Measurements from ENCODE around the gene ATP13A1. TPM values are rescaled to one million over a fixed set of nuclear protein-coding genes. Genes with fewer than 3 reads are reported as not detected.
A peak's percentile ranks its signal among the peaks of the same experiment; 100 is the strongest.
"Not testable (repeated sequence)": the region's sequence is repeated elsewhere in the genome, so short reads cannot be mapped to it uniquely, and the experiment has no call there.

Gene ATP13A1
- total RNA-seq, 2 experiments from 2014 or later = 58.3 to 122 TPM

GRCh38 chr19:19668230-19669012, 4.9 kb upstream of the ATP13A1 start, which contains the start of gene ZNF101:
Gene ZNF101 (plus strand): TSS chr19:19668839. CDS start chr19:19668964, 125 bp downstream.
- ChIA-PET POLR2A (interaction anchor here (0.6 to 1.2 kb wide), 8 partner anchors 30 to 1472 kb away, joined by 3 to 5 read pairs (median 3); partner anchors contain the start of genes ZNF506 and ZNF93), CTCF (ENCODE audit: unreplicated experiment) (interaction anchor here (0.5 to 1.2 kb wide), 2 partner anchors 15 to 108 kb away, joined by 3 read pairs; no protein-coding TSS in a partner anchor)
- peak; percentile 99 for DNase-seq (ENCODE audit: low spot score)
- Histone ChIP-seq H3K27ac (ENCODE audit: low read depth, low read length, poor library complexity, severe bottlenecking) (peak within 1 kb of the TSS; percentile 97), H3K9me3 (ENCODE audit: low read length) (no peaks in the 10 kb centered on the region; the same call in 1 of the 2 replicates), H3K4me2 (ENCODE audit: low read length) (peak within 1 kb of the TSS; percentile 96), H3K36me3 (ENCODE audit: insufficient read depth, low read length) (peaks cover 39% of the 10 kb centered on the region), H3K4me3 (ENCODE audit: low read depth, low read length, poor library complexity, severe bottlenecking) (peak within 1 kb of the TSS; percentile 99), H4K20me1 (ENCODE audit: insufficient read depth, low read length) (peaks cover 7% of the 10 kb centered on the region; the same call in 1 of the 2 replicates), H3K79me2 (ENCODE audit: insufficient read depth, low read depth, low read length) (peaks cover 55% of the 10 kb centered on the region), H3K9me2 (ENCODE audit: insufficient read depth, low read length) (no peaks in the 10 kb centered on the region), H3K4me1 (ENCODE audit: insufficient read depth, low read length, poor library complexity, severe bottlenecking) (peaks cover 44% of the 10 kb centered on the region), H2AFZ (ENCODE audit: low read length) (no peak within 1 kb of the TSS; the same call in 1 of the 2 replicates)
- intact Hi-C loops (cut with micrococcal nuclease; ENCODE audit: unreplicated experiment) = loop anchor here (2.0 to 10.0 kb wide), 6 partner anchors 64 to 504 kb away; partner anchors contain the start of genes GATAD2A, ZNF14, ZNF506 and ZNF682
- TF ChIP-seq CTCF (conservative IDR thresholded peaks at IDR 0.05; ENCODE audit: low read length) (no peak), EZH2phosphoT487 (IDR thresholded peaks at IDR 0.05; ENCODE audit: borderline replicate concordance, low read depth, low read length) (no peak)
- no TSS peak for BruUV-seq (replicated peaks)

GRCh38 chr19:19665420-19665948, 2.0 kb upstream of the ATP13A1 start:
- peaks cover 49% of the 10 kb centered on the region for H3K79me2 ChIP-seq (ENCODE audit: insufficient read depth, low read depth, low read length)
- POLR2A ChIA-PET = interaction anchor here (1.3 kb wide), 1 partner anchor 110 kb away, joined by 3 read pairs; no protein-coding TSS in a partner anchor
- intact Hi-C loops (cut with micrococcal nuclease; ENCODE audit: unreplicated experiment) = loop anchor here (5.0 to 10.0 kb wide), 4 partner anchors 67 to 501 kb away; partner anchors contain the start of genes GATAD2A, ZNF14 and ZNF93
- peak overlapping the region; percentile 36; the same call in 1 of the 2 replicates for H3K4me2 ChIP-seq (ENCODE audit: low read length)
- H3K36me3 ChIP-seq (ENCODE audit: insufficient read depth, low read length) = peaks cover 19% of the 10 kb centered on the region
- CTCF ChIA-PET (ENCODE audit: unreplicated experiment); H2AFZ ChIP-seq (ENCODE audit: low read length); DNase-seq (ENCODE audit: low spot score); H3K4me3 ChIP-seq (ENCODE audit: low read depth, low read length, poor library complexity, severe bottlenecking); BruUV-seq (replicated peaks); H3K9me2 ChIP-seq (ENCODE audit: insufficient read depth, low read length); H3K9me3 ChIP-seq (ENCODE audit: low read length): not testable (repeated sequence)
- H3K4me1 ChIP-seq (ENCODE audit: insufficient read depth, low read length, poor library complexity, severe bottlenecking) = peaks cover 55% of the 10 kb centered on the region
- peak overlapping the region; percentile 97 for H3K27ac ChIP-seq (ENCODE audit: low read depth, low read length, poor library complexity, severe bottlenecking)
- H4K20me1 ChIP-seq (ENCODE audit: insufficient read depth, low read length) = peaks cover 22% of the 10 kb centered on the region; the same call in 1 of the 2 replicates

- POLR2A ChIA-PET = interaction anchor here (1.2 kb wide), 1 partner anchor 203 kb away, joined by 5 read pairs; the partner anchor contains the start of gene ZNF253
- intact Hi-C loops (cut with micrococcal nuclease; ENCODE audit: unreplicated experiment) = loop anchor here (1.0 to 10.0 kb wide), 4 partner anchors 113 to 498 kb away; partner anchors contain the start of gene GATAD2A
- peaks cover 15% of the 10 kb centered on the region; the same call in 1 of the 2 replicates for H4K20me1 ChIP-seq (ENCODE audit: insufficient read depth, low read length)
- H3K4me1 ChIP-seq (ENCODE audit: insufficient read depth, low read length, poor library complexity, severe bottlenecking) = peaks cover 53% of the 10 kb centered on the region
- no TSS peak for BruUV-seq (replicated peaks)
- H3K4me2 ChIP-seq (ENCODE audit: low read length) = peak overlapping the region; percentile 82
- H3K4me3 ChIP-seq (ENCODE audit: low read depth, low read length, poor library complexity, severe bottlenecking) = peak overlapping the region; percentile 88
- no peaks in the 10 kb centered on the region for H3K9me3 ChIP-seq (ENCODE audit: low read length)
- H3K27ac ChIP-seq (ENCODE audit: low read depth, low read length, poor library complexity, severe bottlenecking) = peak overlapping the region; percentile 88
- peaks cover 32% of the 10 kb centered on the region for H3K36me3 ChIP-seq (ENCODE audit: insufficient read depth, low read length)
- no peak for TF ChIP-seq EZH2phosphoT487 (IDR thresholded peaks at IDR 0.05; ENCODE audit: borderline replicate concordance, low read depth, low read length)
- no peak for TF ChIP-seq CTCF (conservative IDR thresholded peaks at IDR 0.05; ENCODE audit: low read length)
- CTCF ChIA-PET (ENCODE audit: unreplicated experiment) = no interaction called here
- H3K79me2 ChIP-seq (ENCODE audit: insufficient read depth, low read depth, low read length) = peaks cover 34% of the 10 kb centered on the region
- no peaks in the 10 kb centered on the region for H3K9me2 ChIP-seq (ENCODE audit: insufficient read depth, low read length)
- H2AFZ ChIP-seq (ENCODE audit: low read length) = no peak overlapping the region; the same call in 1 of the 2 replicates
- DNase-seq (ENCODE audit: low spot score) = no peak
These were observed 613 bp downstream of the ATP13A1 start for GRCh38 chr19:19662871-19663255.
